Liver (tissue), 9 donors: ENCODE results near the gene ARL3. TPM values are rescaled to one million over a fixed set of nuclear protein-coding genes. Genes with fewer than 3 reads are reported as not detected.
A peak's percentile ranks its signal among the peaks of the same experiment; 100 is the strongest.

Experiments used
- DNase-seq: peaks from one replicate; pipeline ENCODE4 v3.0.0-alpha.2; 2017; ENCODE audit warnings: low spot score
- H3K27ac ChIP-seq, 2 donors: one replicate each; pipeline ENCODE4 v1.7.0; 2013; ENCODE audit warnings: inconsistent platforms in 2 of 2, low read length in 2 of 2, control low read depth in 1 of 2, low read depth in 1 of 2, mild to moderate bottlenecking in 1 of 2
- H3K27me3 ChIP-seq, 4 donors: one replicate each; pipeline versions ENCODE4 v1.6.1 to v1.7.0; 2013; ENCODE audit warnings: low read length in 3 of 4, inconsistent platforms in 1 of 4, mild to moderate bottlenecking in 1 of 4, moderate library complexity in 1 of 4; ENCODE audit not compliant: control insufficient read depth in 4 of 4, insufficient read depth in 4 of 4
- H3K36me3 ChIP-seq, 4 donors: one replicate each; pipeline versions ENCODE4 v1.6.1 to v1.7.0; 2013; ENCODE audit warnings: low read length in 3 of 4, mild to moderate bottlenecking in 3 of 4, low read depth in 1 of 4, moderate library complexity in 1 of 4; ENCODE audit not compliant: control insufficient read depth in 4 of 4, insufficient read depth in 3 of 4
- H3K4me1 ChIP-seq, 4 donors: one replicate each; pipeline versions ENCODE4 v1.6.1 to v1.7.0; 2013; ENCODE audit warnings: low read length in 3 of 4, mild to moderate bottlenecking in 3 of 4, moderate library complexity in 1 of 4; ENCODE audit not compliant: control insufficient read depth in 4 of 4, insufficient read depth in 4 of 4
- H3K4me3 ChIP-seq, 3 donors: one replicate each; pipeline versions ENCODE4 v1.6.1 to v1.7.0; 2013; ENCODE audit warnings: low read length in 3 of 3, control low read depth in 1 of 3, low read depth in 1 of 3, mild to moderate bottlenecking in 1 of 3
- H3K9ac ChIP-seq, 2 donors: one replicate each; pipeline ENCODE4 v1.7.0; 2013; ENCODE audit warnings: low read length in 2 of 2, mild to moderate bottlenecking in 2 of 2, moderate library complexity in 2 of 2, control low read depth in 1 of 2, low read depth in 1 of 2
- H3K9me3 ChIP-seq, 4 donors: one replicate each; pipeline versions ENCODE4 v1.6.1 to v1.7.0; 2013; ENCODE audit warnings: low read length in 3 of 4; ENCODE audit not compliant: control insufficient read depth in 4 of 4
- EGR1 ChIP-seq, 2 donors: IDR thresholded peaks; 2 replicates each; pipeline ENCODE4 v1.6.1; 2016 to 2018; ENCODE audit warnings: antibody characterized with exemption in 2 of 2, low read depth in 2 of 2
- FOXA1 ChIP-seq: IDR thresholded peaks from 2 replicates; pipeline ENCODE4 v1.6.1; 2016; ENCODE audit warnings: antibody characterized with exemption
- FOXA2 ChIP-seq: IDR thresholded peaks from 2 replicates; pipeline ENCODE4 v1.6.1; 2016; ENCODE audit warnings: antibody characterized with exemption
- GABPA ChIP-seq, 2 donors: IDR thresholded peaks in 1 of 2; conservative IDR thresholded peaks in 1 of 2; 2 replicates each; pipeline ENCODE4 v1.6.1; 2016; ENCODE audit warnings: antibody characterized with exemption in 2 of 2, mild to moderate bottlenecking in 1 of 2, moderate library complexity in 1 of 2
- HNF4A ChIP-seq, 2 donors: conservative IDR thresholded peaks; 2 replicates each; pipeline ENCODE4 v1.6.1; 2016; ENCODE audit warnings: antibody characterized with exemption in 2 of 2, mild to moderate bottlenecking in 2 of 2
- HNF4G ChIP-seq: IDR thresholded peaks from 2 replicates; pipeline ENCODE4 v1.6.1; 2016; ENCODE audit warnings: antibody characterized with exemption
- JUND ChIP-seq, 2 donors: IDR thresholded peaks; 2 replicates each; pipeline ENCODE4 v1.6.1; 2016; ENCODE audit warnings: antibody characterized with exemption in 2 of 2
- NR2F2 ChIP-seq: IDR thresholded peaks from 2 replicates; pipeline ENCODE4 v1.6.1; 2016; ENCODE audit warnings: antibody characterized with exemption
- RAD21 ChIP-seq, 2 donors: IDR thresholded peaks; 2 replicates each; pipeline ENCODE4 v1.6.1; 2016; ENCODE audit warnings: antibody characterized with exemption in 2 of 2, mild to moderate bottlenecking in 2 of 2
- RXRA ChIP-seq, 2 donors: IDR thresholded peaks; 2 replicates each; pipeline ENCODE4 v1.6.1; 2017 to 2018; ENCODE audit warnings: antibody characterized with exemption in 2 of 2, mild to moderate bottlenecking in 1 of 2
- TAF1 ChIP-seq: conservative IDR thresholded peaks from 2 replicates; pipeline ENCODE4 v1.6.1; 2016; ENCODE audit warnings: antibody characterized with exemption, mild to moderate bottlenecking
- YY1 ChIP-seq: IDR thresholded peaks from 2 replicates; pipeline ENCODE4 v1.6.1; 2016; ENCODE audit warnings: antibody characterized with exemption, mild to moderate bottlenecking
- WGBS: extraction: QIAGEN DNeasy Blood & Tissue Kit; methylation state at CpG from one replicate; pipeline ENCODE4 v1.1.7; 2013; 5-methylcytosine and 5-hydroxymethylcytosine counted together
- polyA plus RNA-seq, 2 donors: library from polyadenylated mRNA; stranded (reverse) in 1 of 2; unstranded in 1 of 2; fragments of 200-250 nt in 1 of 2; fragments of >200 nt in 1 of 2; fragmentation: Nextera tagmentation in 1 of 2; extraction: Ambion mirVana in 1 of 2; gene quantifications; one replicate each; pipeline versions ENCODE4 v1.2.1 to v1.2.3, GENCODE V29; 2013 to 2015
- total RNA-seq, 2 donors: library from RNA; depleted of rRNA; stranded (reverse); fragments of >200 nt; gene quantifications; one replicate each; pipeline ENCODE4 v1.2.3, GENCODE V29; 2014
- TF ChIP-seq, protein P1 (sequence below): fragments of 150-350 bp; IDR thresholded peaks from 2 replicates; pipeline ENCODE4 v1.5.1; 2017; ENCODE audit warnings: improper control_type of control experiment, low read depth, low read length; ENCODE audit not compliant: missing input control
- TF ChIP-seq, protein P2 (sequence below): IDR thresholded peaks from 2 replicates; pipeline ENCODE4 v1.6.1; 2016; ENCODE audit warnings: antibody characterized with exemption
- TF ChIP-seq, protein P3 (sequence below): IDR thresholded peaks from 2 replicates; pipeline ENCODE4 v1.6.1; 2016; ENCODE audit warnings: antibody characterized with exemption
- TF ChIP-seq, protein P4 (sequence below): IDR thresholded peaks from 2 replicates; pipeline ENCODE4 v1.6.1; 2016; ENCODE audit warnings: antibody characterized with exemption
- TF ChIP-seq, protein P5 (sequence below): IDR thresholded peaks from 2 replicates; pipeline ENCODE4 v1.6.1; 2016; ENCODE audit warnings: antibody characterized with exemption, mild to moderate bottlenecking
- donor health status: healthy.
- donor health status: healthy.
- donor health status: healthy.
- donor health status: healthy.
- donor health status: healthy.

Gene ARL3
- total and polyA plus RNA-seq, 4 donors = 1.0 to 2.5 (median 2.3) TPM

DNA sequence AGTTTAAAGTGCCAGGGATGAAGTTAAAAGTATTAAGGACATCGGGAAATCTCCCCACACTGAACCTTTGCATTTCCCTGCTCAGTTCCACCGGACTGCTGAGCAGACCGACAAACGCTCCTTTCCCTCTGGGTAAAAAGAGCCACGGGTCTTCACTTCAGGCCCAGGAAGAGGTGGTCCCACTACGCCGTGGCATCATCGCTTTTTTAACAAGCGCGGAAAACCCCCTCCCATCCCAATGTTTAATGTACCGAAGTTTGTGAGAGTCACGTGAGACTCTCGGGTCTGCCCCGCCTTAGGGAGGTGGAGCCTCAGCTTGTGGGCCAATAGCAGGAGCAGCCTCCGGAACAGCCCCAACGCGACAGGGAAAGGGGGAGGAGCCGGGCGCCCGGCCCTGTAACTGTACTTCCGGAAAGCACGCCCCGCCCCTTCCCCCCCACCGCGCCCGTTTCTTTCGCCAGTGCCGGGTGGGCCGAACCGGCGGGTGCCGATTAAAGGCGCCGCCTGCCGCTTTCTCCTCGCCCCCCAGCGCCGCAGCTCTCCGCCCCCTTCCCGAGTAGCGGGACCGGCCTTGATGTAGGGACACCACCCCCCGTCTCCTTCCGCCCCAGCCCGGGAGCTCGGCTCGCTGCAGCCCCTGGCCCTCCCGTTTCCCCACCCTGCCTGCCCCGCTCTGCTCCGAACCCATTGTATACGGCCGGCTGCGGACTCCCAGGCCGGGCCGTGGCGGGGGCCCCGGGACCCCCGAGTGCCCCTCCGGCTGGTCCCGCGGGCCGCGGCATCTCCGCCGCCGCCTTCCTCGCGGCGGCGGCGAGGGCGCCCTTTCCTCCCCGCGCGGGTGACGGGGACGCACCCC is 72.1 kb downstream of the ARL3 start (continued):
- TF ChIP-seq JUND (IDR thresholded peaks at IDR 0.05) (peak in 1 of 2 donors; percentile 31), FOXA2 (no peak), HNF4A (conservative IDR thresholded peaks at IDR 0.05) (no peak)

DNA sequence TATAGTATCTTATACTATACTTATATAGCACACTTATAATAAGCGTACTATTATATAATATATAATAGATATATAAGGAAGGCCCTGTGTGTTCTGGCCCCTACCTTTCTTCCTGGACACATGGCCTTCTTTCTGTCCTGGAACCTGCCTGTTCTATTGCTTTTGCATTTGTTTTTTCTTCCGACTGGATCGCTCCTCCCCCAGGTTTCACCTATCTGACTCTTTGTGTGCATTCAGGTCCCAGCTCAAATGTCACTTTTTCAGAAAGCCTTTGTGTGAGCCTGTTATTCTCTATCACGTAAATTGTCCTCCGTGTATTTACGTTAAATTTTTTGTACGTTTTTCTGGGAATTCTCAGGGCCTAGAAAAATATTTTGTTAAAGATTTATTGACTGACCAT is 72.8 kb downstream of the ARL3 start:
- H3K9me3 ChIP-seq = no peaks in the 10 kb centered on the region
- peaks cover 0 to 16% (median 4%) of the 10 kb centered on the region in 4 donors for H3K4me1 ChIP-seq
- peak in 1 of 2 donors; percentile 1 for TF ChIP-seq RXRA (IDR thresholded peaks at IDR 0.05)
- TF ChIP-seq, protein P1, sequence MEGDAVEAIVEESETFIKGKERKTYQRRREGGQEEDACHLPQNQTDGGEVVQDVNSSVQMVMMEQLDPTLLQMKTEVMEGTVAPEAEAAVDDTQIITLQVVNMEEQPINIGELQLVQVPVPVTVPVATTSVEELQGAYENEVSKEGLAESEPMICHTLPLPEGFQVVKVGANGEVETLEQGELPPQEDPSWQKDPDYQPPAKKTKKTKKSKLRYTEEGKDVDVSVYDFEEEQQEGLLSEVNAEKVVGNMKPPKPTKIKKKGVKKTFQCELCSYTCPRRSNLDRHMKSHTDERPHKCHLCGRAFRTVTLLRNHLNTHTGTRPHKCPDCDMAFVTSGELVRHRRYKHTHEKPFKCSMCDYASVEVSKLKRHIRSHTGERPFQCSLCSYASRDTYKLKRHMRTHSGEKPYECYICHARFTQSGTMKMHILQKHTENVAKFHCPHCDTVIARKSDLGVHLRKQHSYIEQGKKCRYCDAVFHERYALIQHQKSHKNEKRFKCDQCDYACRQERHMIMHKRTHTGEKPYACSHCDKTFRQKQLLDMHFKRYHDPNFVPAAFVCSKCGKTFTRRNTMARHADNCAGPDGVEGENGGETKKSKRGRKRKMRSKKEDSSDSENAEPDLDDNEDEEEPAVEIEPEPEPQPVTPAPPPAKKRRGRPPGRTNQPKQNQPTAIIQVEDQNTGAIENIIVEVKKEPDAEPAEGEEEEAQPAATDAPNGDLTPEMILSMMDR = no peak
- TF ChIP-seq, protein P2, sequence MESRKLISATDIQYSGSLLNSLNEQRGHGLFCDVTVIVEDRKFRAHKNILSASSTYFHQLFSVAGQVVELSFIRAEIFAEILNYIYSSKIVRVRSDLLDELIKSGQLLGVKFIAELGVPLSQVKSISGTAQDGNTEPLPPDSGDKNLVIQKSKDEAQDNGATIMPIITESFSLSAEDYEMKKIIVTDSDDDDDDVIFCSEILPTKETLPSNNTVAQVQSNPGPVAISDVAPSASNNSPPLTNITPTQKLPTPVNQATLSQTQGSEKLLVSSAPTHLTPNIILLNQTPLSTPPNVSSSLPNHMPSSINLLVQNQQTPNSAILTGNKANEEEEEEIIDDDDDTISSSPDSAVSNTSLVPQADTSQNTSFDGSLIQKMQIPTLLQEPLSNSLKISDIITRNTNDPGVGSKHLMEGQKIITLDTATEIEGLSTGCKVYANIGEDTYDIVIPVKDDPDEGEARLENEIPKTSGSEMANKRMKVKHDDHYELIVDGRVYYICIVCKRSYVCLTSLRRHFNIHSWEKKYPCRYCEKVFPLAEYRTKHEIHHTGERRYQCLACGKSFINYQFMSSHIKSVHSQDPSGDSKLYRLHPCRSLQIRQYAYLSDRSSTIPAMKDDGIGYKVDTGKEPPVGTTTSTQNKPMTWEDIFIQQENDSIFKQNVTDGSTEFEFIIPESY = no peak
- peak overlapping the region; percentile 42 to 86 for H3K9ac ChIP-seq
- no peaks in the 10 kb centered on the region for H3K27me3 ChIP-seq
- DNase-seq = no peak
- no peaks in the 10 kb centered on the region for H3K36me3 ChIP-seq
- H3K4me3 ChIP-seq = peak overlapping the region in 2 of 3 donors; percentile 67 to 93
- WGBS = 18% methylated on average over 7 of the region's 7 CpGs
- peak overlapping the region; percentile 84 to 94 for H3K27ac ChIP-seq

DNA sequence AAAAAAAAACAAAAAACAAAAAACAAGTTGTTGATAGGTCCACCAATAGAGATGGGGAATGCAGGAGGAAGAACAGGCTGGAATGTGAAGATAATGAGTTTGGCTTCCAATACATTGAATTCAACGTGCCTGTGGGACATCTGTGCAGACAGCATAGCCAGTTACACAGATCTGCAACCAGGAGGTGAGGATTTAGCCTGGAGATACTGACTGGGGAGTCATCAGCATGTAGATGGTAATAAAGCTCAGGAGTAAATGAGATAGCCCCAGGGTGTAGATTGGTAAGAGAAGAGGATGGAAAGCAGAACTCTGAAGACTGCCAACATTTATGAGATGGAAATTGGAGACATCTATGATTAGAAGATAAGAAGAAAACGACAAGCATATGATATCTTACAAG is 74.7 kb downstream of the ARL3 start:
- no peaks in the 10 kb centered on the region for H3K9me3 ChIP-seq

More for the DNA sequence above, 74.7 kb downstream of the ARL3 start:
- TF ChIP-seq, protein P3, sequence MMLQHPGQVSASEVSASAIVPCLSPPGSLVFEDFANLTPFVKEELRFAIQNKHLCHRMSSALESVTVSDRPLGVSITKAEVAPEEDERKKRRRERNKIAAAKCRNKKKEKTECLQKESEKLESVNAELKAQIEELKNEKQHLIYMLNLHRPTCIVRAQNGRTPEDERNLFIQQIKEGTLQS = no peak
- no peak for TF ChIP-seq EGR1 (IDR thresholded peaks at IDR 0.05; ENCODE audit: low read depth in 2 of 2)
- TF ChIP-seq FOXA2 = no peak
- TF ChIP-seq GABPA (IDR thresholded peaks at IDR 0.05 in 1 of 2, conservative IDR thresholded peaks at IDR 0.05 in 1 of 2) = no peak
- TF ChIP-seq, protein P4, sequence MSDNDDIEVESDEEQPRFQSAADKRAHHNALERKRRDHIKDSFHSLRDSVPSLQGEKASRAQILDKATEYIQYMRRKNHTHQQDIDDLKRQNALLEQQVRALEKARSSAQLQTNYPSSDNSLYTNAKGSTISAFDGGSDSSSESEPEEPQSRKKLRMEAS = no peak
- TF ChIP-seq, protein P5, sequence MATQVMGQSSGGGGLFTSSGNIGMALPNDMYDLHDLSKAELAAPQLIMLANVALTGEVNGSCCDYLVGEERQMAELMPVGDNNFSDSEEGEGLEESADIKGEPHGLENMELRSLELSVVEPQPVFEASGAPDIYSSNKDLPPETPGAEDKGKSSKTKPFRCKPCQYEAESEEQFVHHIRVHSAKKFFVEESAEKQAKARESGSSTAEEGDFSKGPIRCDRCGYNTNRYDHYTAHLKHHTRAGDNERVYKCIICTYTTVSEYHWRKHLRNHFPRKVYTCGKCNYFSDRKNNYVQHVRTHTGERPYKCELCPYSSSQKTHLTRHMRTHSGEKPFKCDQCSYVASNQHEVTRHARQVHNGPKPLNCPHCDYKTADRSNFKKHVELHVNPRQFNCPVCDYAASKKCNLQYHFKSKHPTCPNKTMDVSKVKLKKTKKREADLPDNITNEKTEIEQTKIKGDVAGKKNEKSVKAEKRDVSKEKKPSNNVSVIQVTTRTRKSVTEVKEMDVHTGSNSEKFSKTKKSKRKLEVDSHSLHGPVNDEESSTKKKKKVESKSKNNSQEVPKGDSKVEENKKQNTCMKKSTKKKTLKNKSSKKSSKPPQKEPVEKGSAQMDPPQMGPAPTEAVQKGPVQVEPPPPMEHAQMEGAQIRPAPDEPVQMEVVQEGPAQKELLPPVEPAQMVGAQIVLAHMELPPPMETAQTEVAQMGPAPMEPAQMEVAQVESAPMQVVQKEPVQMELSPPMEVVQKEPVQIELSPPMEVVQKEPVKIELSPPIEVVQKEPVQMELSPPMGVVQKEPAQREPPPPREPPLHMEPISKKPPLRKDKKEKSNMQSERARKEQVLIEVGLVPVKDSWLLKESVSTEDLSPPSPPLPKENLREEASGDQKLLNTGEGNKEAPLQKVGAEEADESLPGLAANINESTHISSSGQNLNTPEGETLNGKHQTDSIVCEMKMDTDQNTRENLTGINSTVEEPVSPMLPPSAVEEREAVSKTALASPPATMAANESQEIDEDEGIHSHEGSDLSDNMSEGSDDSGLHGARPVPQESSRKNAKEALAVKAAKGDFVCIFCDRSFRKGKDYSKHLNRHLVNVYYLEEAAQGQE = no peak
- no peak for TF ChIP-seq FOXA1
- TF ChIP-seq, protein P2 = no peak
- no peak for TF ChIP-seq RAD21 (IDR thresholded peaks at IDR 0.05)
- TF ChIP-seq HNF4G = no peak
- TF ChIP-seq NR2F2 = no peak
- TF ChIP-seq, protein P1 = no peak
- no peak for TF ChIP-seq YY1
- TF ChIP-seq RXRA (IDR thresholded peaks at IDR 0.05) = no peak
- TF ChIP-seq HNF4A (conservative IDR thresholded peaks at IDR 0.05) = no peak
- TF ChIP-seq TAF1 = no peak
- WGBS = 19% methylated on average over 2 of the region's 2 CpGs
- no peak for DNase-seq
- Histone ChIP-seq H3K27me3 (no peaks in the 10 kb centered on the region), H3K27ac (no peak overlapping the region), H3K4me1 (peaks cover 0 to 6% (median 2%) of the 10 kb centered on the region in 4 donors), H3K9ac (no peak overlapping the region), H3K36me3 (no peaks in the 10 kb centered on the region), H3K4me3 (no peak overlapping the region)
